ENCODE results near the gene USH2A.

The USH2A gene

DNA sequence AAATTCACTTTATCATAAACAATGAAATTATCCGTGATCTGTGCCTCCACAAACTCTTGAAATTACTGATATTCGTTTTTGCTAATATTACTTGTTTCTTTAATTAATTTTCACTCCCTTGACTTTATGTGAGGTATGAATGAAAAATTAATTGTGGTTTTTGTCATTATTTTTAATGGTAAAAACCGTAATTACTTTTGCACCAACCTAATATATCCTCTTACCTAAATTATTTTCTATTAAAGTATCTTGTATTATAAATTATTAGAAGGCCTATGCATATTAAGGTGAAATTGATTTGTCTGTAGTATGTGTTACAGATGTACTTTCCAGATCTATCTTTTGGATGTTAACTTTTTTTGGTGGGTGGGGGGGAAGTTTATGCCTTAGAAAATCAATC is 540.2 kb downstream of the USH2A start:
- in situ Hi-C loops (cut with MboI; ENCODE audit: low sequenced_read_pairs), result no loop called here

- in situ Hi-C loops (cut with MboI; ENCODE audit: low sequenced_read_pairs), result no loop called here
Measured at GRCh38 chr1:215878843-215879242, 544.4 kb downstream of the USH2A start.

DNA sequence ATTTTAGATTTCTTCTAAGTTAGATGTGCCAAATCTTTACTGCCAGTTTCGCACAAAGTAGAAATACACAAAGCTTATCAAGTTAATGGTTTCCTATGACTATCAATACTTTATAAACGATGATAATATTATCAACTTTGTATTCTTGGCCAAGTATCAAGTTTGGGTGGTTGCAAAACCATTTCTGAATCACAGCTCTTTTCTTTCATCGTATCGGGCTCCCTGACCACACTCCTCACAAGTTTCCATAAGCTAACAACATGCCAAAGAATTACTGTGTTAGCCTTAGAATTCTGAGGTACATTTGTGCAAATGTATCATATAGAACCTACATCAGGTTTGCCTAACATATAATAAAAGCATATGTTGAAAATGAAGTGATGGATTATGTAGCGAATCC is 545.1 kb downstream of the USH2A start:
- in situ Hi-C loops (cut with MboI; ENCODE audit: low sequenced_read_pairs), result no loop called here

- in situ Hi-C loops (cut with MboI; ENCODE audit: low sequenced_read_pairs), result no loop called here
Measured at GRCh38 chr1:215877452-215877951, 545.7 kb downstream of the USH2A start.

DNA sequence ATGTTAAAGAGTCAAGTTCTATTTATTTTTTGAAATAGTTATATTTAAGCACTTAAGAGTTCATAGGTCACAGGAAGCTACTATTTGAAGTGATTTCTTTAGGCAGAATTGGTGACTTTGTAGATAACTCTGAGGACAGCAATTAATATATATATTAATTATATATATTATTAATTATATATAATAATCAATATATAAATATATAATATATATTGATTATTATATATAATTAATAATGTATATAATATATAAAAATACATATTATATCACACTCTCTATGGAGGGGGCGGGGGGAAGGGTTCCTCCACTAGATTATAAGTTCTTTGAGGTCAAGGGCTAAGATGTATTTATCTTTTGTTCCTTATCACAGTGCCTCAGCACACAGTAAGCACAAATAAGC is 547.5 kb downstream of the USH2A start:
- in situ Hi-C loops (cut with MboI; ENCODE audit: low sequenced_read_pairs), result no loop called here

- in situ Hi-C loops (cut with MboI; ENCODE audit: low sequenced_read_pairs), result no loop called here
Measured at GRCh38 chr1:215875236-215875635, 548.0 kb downstream of the USH2A start.

GRCh38 chr1:215872658-215873057 is 550.6 kb downstream of the USH2A start:
- in situ Hi-C loops (cut with MboI; ENCODE audit: low sequenced_read_pairs), result no loop called here

- in situ Hi-C loops (cut with MboI; ENCODE audit: low sequenced_read_pairs), result no loop called here
Measured at GRCh38 chr1:215868500-215868899, 554.7 kb downstream of the USH2A start.

- in situ Hi-C loops (cut with MboI; ENCODE audit: low sequenced_read_pairs), result no loop called here
Measured at GRCh38 chr1:215865060-215865459, 558.2 kb downstream of the USH2A start.

GRCh38 chr1:215863796-215864195 is 559.5 kb downstream of the USH2A start:
- in situ Hi-C loops (cut with MboI; ENCODE audit: low sequenced_read_pairs), result no loop called here

- in situ Hi-C loops (cut with MboI; ENCODE audit: low sequenced_read_pairs), result no loop called here
Measured at GRCh38 chr1:215860833-215861232, 562.4 kb downstream of the USH2A start.

GRCh38 chr1:215857317-215857716 is 565.9 kb downstream of the USH2A start:
- in situ Hi-C loops (cut with MboI; ENCODE audit: low sequenced_read_pairs), result no loop called here

DNA sequence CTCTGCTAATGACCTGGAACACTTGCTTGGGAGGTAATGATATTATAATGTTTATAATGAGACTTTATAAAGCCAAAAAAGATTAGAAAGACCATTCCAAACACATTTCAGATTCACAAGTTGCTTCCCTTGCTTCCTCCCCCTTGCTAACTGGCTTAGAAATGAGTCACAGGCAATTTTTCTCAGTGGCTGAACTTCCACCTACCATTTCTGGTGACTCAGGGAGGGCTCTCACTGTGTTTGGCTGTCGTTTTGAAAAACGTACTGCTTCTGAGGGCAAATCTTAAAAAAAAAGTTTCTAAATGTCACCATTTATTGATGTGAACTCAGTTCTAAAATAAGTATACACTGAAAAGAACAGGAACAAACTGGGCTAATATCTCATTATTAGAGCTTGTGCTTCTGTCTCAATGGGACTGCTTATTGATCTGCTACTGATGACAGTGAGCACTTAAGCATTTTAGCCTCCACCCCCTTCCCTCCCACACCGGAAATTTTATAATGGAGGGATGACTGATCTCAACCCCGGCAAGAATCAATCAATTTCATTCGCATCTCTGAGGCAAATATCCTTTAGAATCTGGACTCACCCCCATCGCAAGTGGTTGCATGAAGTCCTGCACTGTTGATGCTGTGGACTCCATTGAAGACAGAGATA is 577.9 kb downstream of the USH2A start:
- in situ Hi-C loops (cut with MboI; ENCODE audit: low sequenced_read_pairs), result no loop called here

- in situ Hi-C loops (cut with MboI; ENCODE audit: low sequenced_read_pairs), result no loop called here
Measured at GRCh38 chr1:215844777-215845176, 578.5 kb downstream of the USH2A start.

DNA sequence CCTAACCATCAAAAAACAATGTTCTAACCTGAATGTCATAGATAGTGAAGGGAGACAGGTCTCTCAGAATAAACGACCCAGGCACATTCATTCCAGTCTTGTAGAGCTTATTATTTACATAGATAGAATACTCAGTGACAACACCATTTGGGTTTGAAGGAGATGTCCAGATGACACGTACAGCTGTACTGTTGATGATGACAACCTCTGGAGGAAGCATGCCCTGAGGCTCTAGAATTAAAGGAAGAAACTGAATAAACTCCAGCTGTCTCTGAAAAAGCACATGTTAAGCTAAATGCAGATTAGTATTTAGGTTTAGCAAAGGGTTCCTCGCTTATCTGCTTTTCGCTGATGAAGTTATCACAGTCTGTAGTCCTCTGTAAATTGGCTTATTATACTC is 579.0 kb downstream of the USH2A start:
- in situ Hi-C loops (cut with MboI; ENCODE audit: low sequenced_read_pairs), result no loop called here

GRCh38 chr1:215842905-215843304 is 580.3 kb downstream of the USH2A start:
- in situ Hi-C loops (cut with MboI; ENCODE audit: low sequenced_read_pairs), result no loop called here

DNA sequence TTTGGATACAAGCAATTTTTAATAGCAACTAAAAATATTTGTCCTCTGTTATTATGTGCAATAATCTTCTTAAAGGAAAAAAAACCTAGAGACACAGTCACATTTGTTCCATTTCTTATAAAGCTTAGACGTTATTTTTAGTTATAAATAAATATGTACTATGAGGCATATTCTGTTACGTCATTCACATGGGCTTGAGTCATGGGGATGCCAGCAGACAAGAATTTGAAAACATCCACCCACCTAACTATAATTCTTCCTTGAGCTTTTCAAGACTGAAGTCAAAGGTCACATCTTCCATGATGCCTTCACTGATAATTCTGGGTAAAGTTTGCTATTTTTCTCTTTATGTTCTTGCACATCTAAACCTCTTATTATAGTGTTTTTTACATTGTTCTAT is 587.3 kb downstream of the USH2A start:
- in situ Hi-C loops (cut with MboI; ENCODE audit: low sequenced_read_pairs), result no loop called here

DNA sequence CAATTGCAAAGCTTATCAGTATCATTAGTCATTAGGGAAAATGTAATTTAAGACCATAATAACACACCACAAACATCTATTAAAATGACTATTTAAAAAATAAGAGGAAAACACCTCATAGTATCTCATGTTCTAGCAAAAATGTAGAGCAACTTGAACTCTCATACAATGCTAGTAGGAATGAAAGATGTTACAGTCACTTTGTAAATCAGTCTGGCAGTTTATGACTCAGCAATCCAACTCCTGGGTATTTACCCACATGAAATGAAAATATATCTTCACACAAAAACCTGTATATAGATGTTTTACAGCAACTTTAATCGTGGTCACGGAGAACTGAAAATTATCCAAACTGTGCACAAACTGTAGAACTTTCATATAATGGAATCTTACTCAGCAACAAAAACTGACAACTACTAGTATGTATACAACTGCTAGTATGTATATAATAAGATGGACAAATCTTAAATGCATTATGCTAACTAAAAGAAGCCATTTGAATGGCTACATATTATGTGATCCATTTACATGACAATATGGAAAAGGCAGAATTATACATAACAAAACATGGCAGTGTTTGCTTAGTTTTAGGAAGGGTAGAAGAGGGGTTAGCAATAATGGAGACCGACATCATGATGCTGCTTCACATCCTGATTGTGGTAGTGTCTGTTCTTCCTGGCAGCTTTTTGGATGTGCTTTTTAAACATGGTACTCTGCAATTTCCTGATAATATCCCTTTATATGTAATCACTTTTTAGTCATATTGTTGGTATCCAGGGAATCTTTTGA is 589.1 kb downstream of the USH2A start:
- in situ Hi-C loops (cut with MboI; ENCODE audit: low sequenced_read_pairs), result no loop called here

DNA sequence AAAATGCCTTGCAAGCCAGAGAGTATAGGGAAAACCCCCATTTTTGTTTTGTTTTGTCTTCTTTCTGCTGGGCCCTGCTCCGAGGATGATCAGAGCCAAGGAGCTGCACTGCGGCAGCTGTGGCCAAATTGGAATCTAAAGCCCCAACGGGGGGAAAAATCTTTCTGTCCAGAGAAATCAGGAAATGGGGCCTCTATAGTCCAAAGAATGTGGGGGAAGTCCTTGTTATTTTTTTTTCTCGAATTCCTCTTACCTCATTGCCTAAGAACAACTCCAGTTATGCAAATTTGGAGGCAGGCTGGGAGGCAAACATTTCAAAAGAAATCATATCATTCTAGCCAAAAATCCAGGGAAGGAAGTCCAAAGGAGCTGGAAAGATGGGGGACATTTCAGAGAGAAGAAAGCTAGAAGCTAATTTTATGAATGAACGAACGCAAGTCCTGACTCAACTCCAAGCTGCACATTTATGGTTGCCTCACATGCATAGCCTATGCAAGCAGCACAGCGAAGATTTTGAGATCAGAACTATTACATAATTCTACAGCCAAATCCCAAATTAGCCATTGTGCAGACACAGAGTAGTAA is 592.9 kb downstream of the USH2A start:
- in situ Hi-C loops (cut with MboI; ENCODE audit: low sequenced_read_pairs), result no loop called here

DNA sequence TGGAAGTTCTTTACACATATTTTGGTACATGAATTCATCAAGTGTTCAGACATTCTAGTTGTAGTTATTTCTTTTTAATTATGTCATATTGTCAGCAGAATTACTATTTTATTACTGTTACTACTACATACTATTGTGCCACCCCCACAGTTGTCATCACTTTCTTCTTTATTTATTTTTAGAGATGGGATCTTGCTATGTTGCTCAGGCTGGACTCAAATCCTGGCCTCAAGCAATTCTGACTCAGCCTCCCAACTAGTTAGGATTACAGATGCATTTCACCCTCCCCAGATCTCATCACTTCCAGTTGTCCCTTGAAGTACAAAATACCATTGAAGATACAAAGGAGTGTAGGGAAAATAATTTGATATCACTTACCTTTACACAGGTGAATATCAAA is 598.2 kb downstream of the USH2A start:
- in situ Hi-C loops (cut with MboI; ENCODE audit: low sequenced_read_pairs), result no loop called here

GRCh38 chr1:215824245-215824644 is 599.0 kb downstream of the USH2A start:
- in situ Hi-C loops (cut with MboI; ENCODE audit: low sequenced_read_pairs), result no loop called here

DNA sequence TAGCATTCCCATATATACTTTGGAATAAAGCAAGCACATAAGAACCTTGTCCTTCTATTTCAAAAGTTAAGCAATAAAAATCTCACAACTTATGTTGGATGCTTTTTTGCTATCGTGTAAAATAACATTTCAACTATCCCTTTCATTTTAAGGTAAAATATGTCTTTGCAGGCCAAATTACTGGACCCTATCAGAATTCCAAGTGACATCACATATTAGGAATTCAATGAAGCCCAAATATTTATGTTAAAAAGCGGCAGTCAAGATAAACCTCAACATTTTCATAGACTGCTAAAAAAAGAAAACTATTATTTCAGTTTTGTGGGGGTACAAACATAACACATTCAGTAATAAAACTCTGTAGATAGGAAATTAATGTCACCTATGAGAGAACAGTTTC is 604.1 kb downstream of the USH2A start:
- in situ Hi-C loops (cut with MboI; ENCODE audit: low sequenced_read_pairs), result no loop called here
